ENCODE results near the gene TTLL10.
A peak's percentile ranks its signal among the peaks of the same experiment; 100 is the strongest.

TTLL10 gene, protein sequence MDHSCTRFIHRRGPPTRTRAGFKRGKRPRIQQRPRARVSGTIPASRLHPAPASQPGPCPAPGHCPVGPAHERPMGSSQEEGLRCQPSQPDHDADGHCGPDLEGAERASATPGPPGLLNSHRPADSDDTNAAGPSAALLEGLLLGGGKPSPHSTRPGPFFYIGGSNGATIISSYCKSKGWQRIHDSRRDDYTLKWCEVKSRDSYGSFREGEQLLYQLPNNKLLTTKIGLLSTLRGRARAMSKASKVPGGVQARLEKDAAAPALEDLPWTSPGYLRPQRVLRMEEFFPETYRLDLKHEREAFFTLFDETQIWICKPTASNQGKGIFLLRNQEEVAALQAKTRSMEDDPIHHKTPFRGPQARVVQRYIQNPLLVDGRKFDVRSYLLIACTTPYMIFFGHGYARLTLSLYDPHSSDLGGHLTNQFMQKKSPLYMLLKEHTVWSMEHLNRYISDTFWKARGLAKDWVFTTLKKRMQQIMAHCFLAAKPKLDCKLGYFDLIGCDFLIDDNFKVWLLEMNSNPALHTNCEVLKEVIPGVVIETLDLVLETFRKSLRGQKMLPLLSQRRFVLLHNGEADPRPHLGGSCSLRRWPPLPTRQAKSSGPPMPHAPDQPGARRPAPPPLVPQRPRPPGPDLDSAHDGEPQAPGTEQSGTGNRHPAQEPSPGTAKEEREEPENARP

DNA sequence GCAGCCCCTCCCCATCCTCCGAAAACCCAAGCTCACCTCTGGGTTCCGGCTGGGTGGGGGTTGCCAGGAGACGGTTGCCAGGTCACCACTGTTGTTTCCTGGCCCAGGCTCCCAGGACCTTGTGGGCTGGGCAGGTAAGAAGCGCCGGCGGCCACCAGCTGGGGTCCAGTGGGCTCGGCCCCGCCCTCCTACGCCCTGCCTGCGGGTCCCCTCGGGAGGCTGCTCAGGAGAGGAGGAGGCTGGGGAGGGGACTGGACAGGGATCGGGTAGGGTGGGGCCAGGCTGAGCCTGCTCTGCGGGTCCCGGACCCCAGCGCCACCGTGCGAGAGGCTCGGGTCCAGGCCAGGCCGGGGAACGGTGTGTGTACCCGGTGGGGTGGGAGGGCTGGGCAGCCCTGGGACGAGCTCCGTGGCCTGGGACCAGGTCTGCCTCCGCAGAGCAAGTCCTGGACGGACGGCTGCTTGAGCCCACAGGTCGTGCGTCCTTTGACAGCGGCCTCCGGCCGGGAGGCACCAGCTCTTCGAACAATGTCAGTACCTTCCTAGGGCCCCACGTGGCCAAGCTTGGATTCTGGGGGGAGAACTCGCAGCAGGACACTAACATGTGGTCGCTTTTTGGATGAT, at the start of gene TTLL10:
TSS of gene TTLL10 (plus strand) at position 88 of the 623 bp plus-strand sequence. CDS start 5,336 bp downstream, outside the sequence.
- peak; percentile 28 for DNase-seq

DNA sequence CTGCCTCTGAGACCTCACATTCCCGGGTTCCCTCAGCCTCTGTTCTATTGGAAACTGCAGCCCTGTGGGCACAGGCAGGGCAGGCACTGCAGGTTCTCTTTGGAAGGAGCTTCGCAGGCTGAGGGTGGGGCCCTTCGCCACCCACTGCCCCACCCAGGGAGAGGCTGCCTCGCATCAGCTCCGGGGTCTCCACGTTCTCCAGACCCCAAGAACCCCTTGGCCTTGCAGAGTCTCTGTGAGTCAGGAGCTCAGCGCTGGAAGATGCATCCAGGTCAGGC, 49.2 kb upstream of the TTLL10 start:
- no peak for DNase-seq

DNA sequence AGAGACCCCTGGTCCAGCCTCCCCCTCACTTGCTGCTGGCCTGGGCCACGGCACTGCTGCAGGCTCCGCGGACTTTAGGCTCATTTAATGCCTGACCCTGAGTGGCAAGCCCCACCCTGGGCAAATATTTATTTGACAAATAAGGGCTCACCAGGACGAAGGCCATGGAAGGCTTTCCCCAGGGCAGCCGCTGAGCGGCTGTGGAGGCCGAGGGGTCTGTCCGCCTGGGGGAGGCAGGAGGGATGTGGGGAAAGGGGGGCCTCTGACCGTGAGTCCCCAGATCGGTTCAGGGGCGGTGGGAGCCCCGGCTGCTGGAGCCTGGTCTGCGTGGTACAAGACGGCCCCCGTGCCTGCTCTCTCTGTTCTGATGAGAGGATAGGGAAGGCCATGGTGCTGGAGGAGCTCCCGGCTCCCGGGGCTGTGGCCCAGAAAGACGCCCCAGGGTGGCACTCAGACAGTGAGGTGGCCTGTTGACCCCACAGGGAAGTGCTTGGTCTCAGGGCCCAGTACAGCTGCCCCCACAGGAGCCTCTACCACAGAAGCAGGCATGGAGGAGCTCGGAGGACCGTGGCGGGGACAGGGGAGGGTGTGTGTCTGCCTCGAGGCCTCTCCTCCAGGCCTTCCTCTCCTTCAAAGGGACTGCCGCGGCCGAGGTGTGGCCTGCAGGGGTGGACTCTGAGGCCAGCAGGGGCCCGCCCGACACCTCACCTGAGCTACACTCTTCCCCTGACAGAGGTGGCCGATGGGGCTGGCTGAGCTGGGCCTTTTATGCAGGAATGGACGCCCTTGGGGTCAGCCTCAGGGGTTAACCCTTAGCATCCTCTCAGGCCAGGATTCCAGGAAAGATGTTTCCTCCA, 48.7 kb upstream of the TTLL10 start:
- DNase-seq = no peak

DNA sequence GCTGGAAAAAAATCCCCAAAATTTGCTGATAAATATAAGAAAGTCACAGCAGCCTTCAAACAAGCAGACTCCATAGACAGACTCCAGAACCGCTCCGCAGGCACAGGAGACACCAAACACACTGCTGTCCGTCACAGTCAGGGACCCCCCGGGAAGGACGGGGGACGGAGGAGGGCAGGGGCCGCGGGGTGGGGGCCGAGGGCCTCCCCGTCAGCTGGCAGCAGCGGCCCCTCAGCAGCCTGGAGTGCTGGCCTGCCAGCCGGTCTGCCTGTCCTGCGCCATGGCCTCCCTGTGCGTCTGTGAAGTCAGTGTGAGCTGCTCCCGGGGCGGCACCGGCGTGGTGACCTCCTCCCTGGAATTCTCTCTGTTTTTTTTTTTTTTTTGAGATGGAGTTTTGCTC, 47.7 kb upstream of the TTLL10 start:
- no peak for DNase-seq

DNA sequence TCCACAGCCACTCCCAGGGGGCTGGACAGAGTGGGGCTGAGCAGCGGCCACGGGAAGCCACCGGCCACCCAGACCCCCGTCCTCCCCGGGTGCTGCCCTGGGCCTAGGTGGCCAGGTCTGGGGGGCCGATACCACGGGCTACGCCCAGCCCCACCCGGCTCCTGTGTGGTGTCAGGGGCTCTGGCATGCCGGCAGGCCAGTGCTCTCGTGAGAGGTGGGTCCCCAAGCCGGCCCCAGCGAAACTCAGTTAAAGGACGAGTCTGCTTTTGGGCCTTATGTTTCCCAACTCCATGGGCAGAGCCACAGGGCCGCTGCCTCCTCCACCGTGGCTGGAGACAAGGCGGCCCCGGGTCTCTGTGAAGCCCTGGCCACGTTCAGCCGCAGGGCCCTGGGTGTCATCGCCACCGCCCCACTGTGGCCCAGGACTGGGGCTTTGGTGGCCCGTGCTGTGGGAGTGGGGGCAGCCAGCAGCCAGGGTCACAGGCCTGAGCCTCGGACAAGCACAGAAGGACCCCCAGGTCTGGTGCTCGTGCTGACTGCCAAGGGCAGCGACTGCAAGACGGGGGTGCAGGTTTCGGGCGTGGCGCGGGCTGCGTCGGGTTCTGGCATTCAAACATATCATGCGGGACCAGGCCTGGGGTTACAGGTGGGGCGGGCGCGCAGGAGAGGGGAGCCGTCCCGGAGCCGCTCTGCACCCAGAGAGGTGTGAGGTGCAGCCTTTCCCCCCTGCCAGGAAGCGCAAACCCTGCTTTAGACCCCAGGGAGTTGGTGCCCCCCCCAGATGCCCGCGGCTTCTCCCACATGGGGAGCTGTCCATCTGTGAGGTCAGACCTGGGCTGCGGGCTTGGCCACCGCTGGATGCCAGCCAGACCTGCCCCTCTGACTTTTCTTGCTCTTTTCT, 45.9 kb upstream of the TTLL10 start:
- no peak for DNase-seq

DNA sequence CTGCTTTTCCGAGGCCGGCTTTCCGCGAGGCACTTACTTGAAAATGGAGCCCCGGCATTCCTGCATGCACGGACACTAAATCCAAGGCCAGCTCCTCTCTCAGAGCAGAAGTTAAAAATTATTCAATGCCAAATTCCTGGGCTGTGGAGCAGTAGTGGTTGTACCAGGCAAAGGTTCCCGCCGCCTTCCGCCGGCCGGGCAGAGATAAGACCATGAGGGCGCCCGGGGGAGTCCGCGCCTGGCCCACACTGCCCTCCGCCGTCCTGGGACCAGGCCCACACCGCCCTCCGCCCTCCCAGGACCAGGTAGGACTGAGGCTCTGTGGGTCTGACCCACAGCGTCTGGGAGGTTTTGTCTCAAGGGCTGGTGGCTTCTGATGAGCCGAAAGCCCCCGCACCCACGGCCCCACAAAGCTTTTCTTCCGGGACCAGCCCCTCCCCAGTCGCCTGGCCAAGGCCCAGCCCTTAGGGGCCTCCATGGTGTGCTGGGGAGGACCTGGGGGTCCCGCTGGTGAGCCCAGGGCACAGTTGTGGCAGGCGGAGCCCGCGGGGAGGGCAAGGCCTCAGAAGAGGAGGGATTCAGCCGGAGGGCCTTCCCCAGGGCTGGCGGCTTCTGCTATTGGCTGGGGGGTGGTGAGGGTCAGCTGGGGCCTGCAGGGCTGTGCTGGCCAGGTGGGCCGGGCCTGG, 45.1 kb upstream of the TTLL10 start:
- DNase-seq = no peak

DNA sequence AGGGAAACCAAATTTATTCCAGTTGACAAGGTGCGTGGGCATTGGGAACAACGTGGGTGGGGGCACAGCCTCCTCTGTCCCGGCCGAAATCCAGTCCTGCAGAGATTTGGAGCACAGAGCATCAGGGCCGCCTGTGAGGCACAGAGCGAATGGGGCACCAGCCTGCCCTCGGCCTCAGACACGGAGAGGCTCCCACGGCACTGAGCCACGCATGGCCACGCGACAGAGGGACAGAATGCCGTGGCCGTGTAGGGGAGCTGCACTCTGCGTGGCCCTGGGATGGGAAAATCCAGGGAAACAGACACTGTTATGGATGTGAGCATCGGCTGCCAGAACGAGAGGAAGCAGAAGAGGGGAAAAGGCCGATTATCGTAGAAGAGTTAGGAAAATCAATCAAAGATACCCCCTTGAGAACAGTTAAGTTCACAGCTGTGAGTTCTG, 44.3 kb upstream of the TTLL10 start:
- no peak for DNase-seq

DNA sequence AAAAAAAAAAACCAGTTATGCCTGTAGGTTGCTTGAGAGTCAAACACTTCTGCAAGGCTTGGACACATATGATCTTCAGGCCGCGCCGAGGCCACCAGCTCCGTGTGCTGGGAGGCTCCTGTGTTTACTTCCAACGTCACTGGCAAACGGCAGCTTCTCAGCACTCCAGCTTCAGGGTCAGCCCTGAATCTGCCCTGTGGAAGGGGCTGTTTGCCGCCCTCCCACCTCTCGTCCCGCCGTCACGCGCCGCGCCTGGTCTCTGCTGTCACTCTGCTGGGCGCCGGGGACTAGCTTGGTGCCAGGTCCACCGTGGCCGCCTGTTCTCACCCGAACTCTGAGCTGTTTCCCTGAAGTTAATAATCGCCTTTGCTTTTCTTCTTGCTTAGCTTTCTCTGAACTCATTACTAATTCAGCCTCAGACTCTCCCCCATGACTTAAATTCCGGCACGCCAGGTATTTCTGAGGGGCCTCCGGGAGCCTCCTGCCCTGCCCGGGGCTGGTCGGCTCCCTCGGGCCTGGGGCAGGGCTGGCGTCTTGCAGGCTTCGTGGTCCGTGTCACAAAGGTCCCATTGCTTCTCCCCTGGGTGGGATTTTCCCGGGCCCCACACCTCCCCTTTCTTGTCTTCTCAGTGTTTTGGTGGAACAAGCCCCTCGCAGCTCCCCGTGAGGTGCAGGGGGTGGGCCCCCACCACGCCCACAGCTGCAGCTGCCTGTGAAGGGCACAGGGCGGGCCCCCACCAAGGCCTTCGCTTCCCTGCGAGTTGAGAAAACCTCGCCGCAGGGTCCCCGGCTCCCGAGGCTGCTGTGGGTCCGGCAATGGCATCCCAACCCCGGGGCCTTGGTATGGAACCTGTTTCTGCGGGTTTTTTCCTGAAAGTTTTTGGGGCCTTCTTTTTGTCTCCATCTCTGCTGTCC, 43.2 kb upstream of the TTLL10 start:
- DNase-seq = no peak

DNA sequence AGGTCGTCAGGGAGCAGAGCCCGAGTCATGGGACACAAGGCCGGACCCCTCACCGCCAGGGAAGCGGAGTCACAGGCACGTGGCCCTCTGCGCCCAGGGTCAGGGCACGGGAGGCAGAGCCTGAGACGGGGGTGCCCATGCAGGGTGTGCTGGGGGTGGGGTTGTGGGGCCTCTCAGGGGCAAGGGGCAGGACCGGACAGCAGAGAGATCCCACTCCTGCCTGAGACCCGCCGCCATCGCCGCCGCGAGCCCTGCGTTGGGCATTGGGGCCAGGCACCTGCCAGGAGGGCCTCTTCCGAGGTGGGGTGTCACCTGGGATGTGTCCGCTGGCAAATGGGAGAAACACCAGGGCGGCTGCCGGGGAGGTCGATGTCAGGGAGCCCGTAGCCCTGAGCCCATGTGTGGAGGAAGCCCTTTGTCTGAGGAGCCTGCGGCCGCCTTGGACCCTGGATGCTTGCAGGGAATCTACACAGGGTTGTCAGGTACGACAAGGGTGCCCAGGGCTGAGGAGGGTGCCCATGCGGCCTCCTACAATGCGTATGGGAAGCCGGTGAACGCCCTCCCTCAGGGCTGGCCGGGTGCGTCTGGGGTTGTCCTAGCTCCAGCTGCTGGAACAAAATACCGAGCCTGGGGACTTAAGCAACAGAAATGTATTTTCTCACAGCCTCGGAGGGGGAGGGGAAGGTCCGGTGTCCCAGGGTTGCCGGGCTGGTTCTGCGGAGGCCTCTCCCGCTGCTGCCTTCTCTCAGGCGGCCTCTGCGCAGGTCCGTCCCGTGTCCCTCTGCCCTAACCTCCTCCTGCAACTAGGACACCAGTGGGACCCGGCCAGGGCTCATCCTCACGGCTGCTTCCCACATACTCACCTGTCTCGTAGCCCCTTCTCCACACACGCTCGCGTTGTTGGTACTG, 41.4 kb upstream of the TTLL10 start:
- DNase-seq = no peak

DNA sequence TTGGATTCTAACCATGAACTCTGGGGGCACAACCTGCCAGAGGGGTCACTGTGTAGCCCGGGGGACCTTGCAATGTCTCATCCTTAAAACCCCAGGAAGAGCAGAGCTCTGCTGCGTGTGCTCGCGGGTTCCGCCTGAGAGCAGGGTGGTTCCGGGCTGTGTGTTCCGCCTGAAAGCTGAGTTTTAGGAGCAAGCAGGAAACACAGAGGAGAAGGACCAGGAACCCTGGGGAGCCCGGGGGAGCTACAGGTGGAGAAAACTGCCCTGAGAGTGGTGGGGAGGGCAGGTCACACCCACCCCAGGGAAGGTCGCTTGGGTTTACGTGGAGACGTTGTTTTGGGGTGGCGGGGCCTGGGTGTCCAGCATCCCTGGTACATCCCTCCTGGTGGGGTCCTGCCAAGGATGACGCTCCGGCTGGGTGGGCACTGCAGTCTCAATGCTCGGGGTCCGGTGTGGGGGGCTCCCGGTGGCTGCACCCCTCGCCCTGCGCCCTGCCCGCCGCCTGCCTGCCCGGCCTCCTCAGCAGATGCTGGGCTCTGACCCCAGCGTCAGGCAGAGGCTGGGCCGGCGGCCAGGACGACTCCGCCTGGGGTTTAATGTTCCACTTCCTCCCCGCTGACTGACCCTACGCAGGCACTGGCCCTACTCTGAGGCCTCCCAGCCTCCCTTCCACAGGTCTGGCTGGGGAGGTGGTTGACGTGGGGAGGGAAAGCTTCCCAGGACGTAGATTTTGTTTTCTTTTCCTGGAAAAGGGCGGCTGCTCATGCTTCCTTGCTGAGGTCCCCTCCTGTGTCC, 40.5 kb upstream of the TTLL10 start:
- no peak for DNase-seq

DNA sequence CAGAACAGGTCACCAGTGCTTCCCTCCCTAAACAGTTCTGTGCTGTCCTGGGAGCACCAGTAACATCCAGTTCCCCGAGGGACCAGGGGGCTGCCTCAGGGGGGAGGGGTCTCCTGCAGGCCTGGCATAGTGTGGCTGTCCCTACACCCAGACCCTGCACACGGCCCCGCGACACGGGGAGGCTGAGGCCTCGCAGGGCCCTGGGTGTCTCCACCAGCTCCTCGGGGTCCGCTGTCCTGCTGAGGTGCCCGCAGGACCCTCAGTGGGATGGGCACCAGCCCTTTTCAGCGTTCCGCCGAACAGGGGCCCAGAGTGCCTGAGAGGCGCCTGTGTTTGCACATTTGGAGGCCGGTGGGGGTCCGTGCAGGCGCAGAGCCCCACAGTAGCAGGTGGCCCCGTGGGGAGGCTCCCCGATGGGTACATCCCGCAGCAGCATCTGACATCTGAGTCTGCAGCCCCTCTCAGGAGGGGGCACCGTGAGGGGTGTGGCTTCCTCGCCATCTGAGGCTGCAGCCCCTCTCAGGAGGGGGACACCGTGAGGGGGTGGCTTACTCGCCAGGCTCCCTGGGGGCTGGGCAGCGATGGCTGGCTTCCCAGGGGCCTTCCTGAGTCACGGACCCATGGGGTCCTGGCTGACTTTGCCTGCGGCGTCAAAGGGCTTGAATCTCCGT, 39.2 kb upstream of the TTLL10 start:
- DNase-seq = no peak

DNA sequence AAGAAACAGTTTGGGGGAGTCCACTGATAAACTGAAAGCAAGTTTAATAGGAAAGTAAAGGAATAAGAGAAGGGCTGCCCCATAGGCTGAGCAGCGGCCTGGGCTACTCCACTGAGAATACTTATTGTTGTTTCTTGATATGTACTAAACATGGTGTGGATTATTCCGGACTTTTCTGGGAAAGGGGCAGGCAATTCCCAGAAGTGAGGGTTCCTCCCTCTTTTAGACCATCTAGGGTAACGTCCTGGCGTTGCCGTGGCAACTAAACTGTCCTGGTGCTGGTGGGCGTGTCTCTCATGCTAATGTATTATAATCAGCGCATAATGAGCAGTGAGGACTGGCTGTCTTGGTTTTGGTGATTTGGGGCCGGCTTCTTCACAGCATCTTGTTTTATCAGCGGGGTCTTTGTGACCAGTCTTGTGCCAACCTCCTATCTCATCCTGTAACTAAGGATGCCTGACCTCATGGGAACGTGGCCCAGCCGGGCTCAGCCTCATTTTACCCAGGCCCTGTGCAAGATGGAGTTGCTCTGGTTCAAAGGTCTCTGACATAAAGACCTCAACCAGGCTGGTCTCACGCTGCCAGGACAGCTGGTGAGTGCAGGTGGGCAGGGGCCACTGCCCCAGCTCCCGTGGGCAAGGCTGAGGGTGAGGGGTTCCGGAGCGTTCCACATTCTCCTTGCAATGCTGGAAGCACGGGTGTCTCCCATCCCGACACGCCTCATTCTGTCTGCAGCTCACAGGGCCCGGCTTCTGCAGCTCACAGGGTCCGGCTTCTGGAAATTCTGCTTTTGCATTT, 38.1 kb upstream of the TTLL10 start:
- DNase-seq = no peak

DNA sequence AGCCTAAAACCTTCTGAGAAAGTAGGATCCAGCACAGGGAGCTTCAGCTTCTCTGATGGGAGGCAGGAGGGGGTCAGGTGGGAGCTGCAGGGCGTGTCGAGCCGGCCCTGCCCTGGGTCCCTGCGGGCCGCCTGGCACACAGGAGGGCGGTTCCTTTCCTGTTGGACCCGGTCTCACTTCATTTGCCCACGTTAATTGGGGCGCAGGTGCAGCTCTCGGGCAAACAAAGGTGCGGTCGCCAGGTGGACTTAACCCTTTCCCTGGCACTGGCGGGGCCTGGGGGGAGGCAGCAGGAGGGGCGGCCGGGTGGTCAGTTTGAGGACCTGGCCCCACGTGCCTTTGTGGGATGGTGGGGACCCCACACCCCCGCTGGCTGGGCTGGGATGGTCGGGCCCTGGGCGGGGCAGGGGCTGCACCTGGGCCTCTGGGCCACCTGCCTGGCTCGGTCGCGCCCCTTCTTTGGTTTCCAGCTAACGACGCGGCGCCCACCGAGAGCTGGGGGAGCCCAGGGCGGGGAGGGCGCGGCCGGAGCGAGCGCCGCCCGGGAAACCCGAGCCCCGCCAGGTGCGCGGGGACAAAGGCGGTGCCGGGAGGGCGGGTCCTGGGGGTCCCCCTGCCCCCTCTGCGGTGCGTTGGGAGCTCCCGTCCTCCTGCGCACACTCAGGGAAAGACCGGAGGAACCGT, 37.0 kb upstream of the TTLL10 start:
- no peak for DNase-seq

DNA sequence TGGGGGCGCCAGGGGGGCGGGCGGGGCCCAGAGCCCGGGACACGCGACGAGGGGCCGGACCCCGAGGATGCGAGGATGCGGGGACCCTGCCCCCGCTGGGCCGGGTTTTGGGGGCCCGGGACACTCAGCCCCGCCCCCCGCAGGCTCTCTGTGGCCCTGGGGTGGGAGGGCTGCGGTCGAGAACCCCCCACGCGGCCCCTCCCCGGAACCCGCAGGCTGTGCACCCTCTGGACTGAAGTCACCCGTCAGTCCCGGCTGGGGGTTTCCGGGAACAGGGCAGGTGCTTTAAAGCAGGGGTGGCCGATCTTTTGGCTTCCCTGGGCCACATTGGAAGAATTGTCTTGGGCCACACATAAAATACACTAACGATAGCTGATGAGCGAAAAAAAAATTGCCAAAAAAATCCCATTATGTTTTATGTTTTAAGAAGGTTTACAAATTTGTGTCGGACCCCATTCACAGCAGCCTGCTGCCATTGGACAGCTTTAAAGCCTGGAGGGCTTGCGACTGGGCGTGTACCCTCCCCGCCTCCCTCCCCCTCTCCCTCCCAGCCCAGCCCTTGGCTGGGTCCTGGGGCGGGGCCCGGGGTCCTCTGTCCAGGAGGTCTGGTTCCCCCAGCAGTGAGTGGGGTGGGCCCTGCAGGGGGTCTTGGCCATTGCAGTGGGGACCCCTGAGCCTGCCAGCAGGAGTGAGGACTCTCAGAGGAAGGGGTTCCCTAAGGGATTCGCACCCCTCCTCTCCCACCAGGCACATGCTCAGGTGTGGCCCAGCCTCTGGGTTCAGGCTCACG, 36.2 kb upstream of the TTLL10 start:
- DNase-seq = peak; percentile 67

DNA sequence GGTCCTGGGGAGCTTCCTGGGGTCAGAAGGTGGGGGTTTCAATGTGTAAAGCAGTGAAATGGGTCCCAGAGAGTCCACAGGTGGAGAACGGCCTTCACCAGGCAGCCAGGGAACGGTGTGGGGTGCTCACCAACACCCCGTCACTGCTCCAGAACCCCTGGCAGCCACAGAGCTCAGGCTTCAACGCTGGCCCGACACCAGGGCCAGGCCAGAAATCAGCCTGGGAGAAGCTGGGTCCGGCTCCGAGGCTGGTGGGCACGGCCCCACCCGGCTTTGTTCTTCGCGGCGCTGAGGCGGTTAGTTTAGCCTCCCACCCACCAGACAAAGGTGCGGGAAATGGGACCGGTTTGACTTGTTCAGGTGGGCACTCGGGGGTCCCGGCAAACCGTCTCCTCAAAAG, 33.0 kb upstream of the TTLL10 start:
- DNase-seq = no peak
